Measurements from ENCODE around the gene P2RX6.

The P2RX6 gene

GRCh38 chr22:20975541-20976290 is 39.2 kb upstream of the P2RX6 start:
- intact Hi-C loops (cut with micrococcal nuclease): no loop called here
- peaks cover 29% of the 10 kb centered on the region for H3K36me3 Mint-ChIP-seq (ENCODE audit: low read depth)
- H3K27ac Mint-ChIP-seq: no peak overlapping the region
- H3K4me3 Mint-ChIP-seq: no peak overlapping the region
- peaks cover 4% of the 10 kb centered on the region for H3K27me3 Mint-ChIP-seq
- H3K4me1 Mint-ChIP-seq (ENCODE audit: low read depth): peaks cover 50% of the 10 kb centered on the region
- H3K9me3 Mint-ChIP-seq: peaks cover 14% of the 10 kb centered on the region

DNA sequence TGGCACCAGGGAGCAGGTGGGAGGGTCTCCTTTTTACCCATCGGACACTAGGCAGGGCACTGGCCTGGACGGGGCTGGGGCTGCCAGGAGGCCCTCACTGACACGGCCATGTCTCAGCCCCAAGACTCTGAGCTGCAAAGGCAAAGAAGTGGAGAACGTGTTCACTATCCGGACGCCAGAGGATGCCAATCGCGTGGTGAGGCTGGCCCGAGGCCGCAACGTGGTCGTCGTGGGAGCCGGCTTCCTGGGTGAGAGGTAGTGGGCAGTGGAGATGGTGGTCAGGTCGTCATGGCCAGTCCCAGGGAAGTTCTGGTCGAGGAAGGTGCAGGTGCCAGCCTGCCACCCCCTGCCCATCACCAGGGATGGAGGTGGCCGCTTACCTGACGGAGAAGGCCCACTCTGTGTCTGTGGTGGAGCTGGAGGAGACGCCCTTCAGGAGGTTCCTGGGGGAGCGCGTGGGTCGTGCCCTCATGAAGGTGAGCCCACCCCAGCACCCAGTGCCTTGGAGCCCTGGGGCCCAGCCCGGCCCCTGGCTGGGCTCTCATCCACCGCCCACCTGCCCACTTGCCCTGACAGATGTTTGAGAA is 38.6 kb upstream of the P2RX6 start:
- Mint-ChIP-seq H3K36me3 (ENCODE audit: low read depth) (peaks cover 29% of the 10 kb centered on the region), H3K9me3 (peaks cover 14% of the 10 kb centered on the region), H3K4me3 (no peak overlapping the region), H3K4me1 (ENCODE audit: low read depth) (peaks cover 53% of the 10 kb centered on the region), H3K27me3 (peaks cover 4% of the 10 kb centered on the region), H3K27ac (no peak overlapping the region)
- intact Hi-C loops (cut with micrococcal nuclease): no loop called here

- H3K4me1 Mint-ChIP-seq (ENCODE audit: low read depth): peaks cover 48% of the 10 kb centered on the region
- peaks cover 4% of the 10 kb centered on the region for H3K27me3 Mint-ChIP-seq
- H3K27ac Mint-ChIP-seq: no peak overlapping the region
- peaks cover 30% of the 10 kb centered on the region for H3K36me3 Mint-ChIP-seq (ENCODE audit: low read depth)
- H3K4me3 Mint-ChIP-seq: no peak overlapping the region
- peaks cover 14% of the 10 kb centered on the region for H3K9me3 Mint-ChIP-seq
- intact Hi-C loops (cut with micrococcal nuclease): no loop called here
Measured at GRCh38 chr22:20977019-20977418, 37.9 kb upstream of the P2RX6 start.

- intact Hi-C loops (cut with micrococcal nuclease): no loop called here
- peaks cover 4% of the 10 kb centered on the region for H3K27me3 Mint-ChIP-seq
- no peak overlapping the region for H3K4me3 Mint-ChIP-seq
Measured at GRCh38 chr22:20977516-20978170, 37.3 kb upstream of the P2RX6 start.

DNA sequence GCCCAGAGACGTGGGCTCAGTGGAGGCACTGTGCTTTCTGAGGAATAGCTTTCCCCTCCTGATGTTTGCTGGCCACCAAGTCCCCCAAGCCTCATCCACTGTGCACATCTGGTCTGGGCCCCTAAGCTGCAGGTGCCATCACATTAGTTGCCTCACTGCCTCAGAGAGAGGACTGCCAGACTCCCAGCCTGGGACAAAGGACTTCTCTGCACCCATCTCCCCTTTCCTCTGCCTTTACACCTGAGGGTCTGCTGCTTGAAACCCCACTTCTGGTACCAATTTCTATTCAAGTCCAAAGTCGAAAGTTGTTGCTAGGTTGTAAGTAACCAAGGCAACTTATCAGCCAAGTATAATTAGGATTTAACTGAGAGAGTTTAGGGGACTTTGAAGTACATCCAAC is 36.5 kb upstream of the P2RX6 start:
- Mint-ChIP-seq H3K36me3 (ENCODE audit: low read depth) (peaks cover 38% of the 10 kb centered on the region), H3K9me3 (peaks cover 14% of the 10 kb centered on the region), H3K4me1 (ENCODE audit: low read depth) (peaks cover 47% of the 10 kb centered on the region), H3K4me3 (no peak overlapping the region), H3K27me3 (peaks cover 4% of the 10 kb centered on the region), H3K27ac (no peak overlapping the region)
- intact Hi-C loops (cut with micrococcal nuclease): no loop called here

More at GRCh38 chr22:20977516-20978170, 37.3 kb upstream of the P2RX6 start:
- Mint-ChIP-seq H3K9me3 (peaks cover 14% of the 10 kb centered on the region), H3K36me3 (ENCODE audit: low read depth) (peaks cover 37% of the 10 kb centered on the region), H3K4me1 (ENCODE audit: low read depth) (peaks cover 48% of the 10 kb centered on the region), H3K27ac (no peak overlapping the region)

- Mint-ChIP-seq H3K4me3 (peak overlapping the region; percentile 35), H3K36me3 (ENCODE audit: low read depth) (peaks cover 47% of the 10 kb centered on the region), H3K27me3 (peaks cover 4% of the 10 kb centered on the region), H3K27ac (peak overlapping the region; percentile 66), H3K4me1 (ENCODE audit: low read depth) (peaks cover 48% of the 10 kb centered on the region), H3K9me3 (peaks cover 14% of the 10 kb centered on the region)
- intact Hi-C loops (cut with micrococcal nuclease): no loop called here
Measured at GRCh38 chr22:20979243-20979809, 35.6 kb upstream of the P2RX6 start.

DNA sequence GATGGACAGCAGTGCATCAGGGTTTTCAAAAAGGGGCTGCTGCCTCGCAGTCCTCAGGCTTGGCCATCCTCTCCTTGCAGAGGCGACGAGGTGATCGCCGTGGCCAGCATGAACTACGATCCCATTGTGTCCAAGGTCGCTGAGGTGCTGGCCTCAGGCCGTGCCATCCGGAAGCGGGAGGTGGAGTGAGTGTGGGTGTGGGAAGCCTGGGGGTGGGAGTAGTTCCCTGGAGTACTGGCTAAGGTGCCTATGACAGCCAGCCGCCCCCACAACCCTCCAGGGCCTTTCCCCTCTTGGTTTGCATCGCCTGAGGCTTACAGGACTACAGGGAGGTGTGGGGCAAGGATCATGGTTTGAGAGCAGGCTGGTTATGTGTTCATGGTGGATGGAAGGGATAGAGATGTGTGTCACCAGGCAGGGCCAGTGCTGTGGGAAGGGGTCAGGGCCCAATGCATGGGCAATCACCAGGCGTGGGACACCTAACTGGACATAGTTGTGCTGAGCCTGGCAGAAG is 35.0 kb upstream of the P2RX6 start:
- intact Hi-C loops (cut with micrococcal nuclease): no loop called here
- Mint-ChIP-seq H3K9me3 (peaks cover 14% of the 10 kb centered on the region), H3K27me3 (peaks cover 4% of the 10 kb centered on the region), H3K27ac (peak overlapping the region; percentile 66), H3K4me1 (ENCODE audit: low read depth) (peaks cover 48% of the 10 kb centered on the region), H3K36me3 (ENCODE audit: low read depth) (peaks cover 51% of the 10 kb centered on the region), H3K4me3 (no peak overlapping the region)

DNA sequence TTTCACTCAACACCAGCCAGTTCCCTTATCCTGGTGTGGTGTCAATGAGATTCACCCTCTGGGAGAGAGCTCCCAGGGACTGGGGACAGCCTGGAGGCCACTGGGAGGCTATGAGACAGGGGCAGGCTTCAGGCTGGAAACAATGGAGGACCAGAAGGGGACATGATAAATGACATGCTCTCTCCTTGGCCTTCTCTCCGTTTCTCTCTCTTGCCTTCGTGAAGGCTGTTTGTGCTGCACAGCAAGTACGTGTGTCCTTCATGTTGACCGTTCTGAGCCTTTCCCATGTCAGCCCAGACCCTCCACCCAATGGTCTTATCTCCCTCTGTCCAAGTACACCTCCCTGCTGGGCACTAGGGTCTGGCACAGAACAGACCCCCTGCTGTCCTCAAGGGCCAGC is 34.4 kb upstream of the P2RX6 start:
- Mint-ChIP-seq H3K4me1 (ENCODE audit: low read depth) (peaks cover 48% of the 10 kb centered on the region), H3K4me3 (no peak overlapping the region), H3K27ac (peak overlapping the region; percentile 86), H3K9me3 (peaks cover 14% of the 10 kb centered on the region), H3K27me3 (peaks cover 4% of the 10 kb centered on the region), H3K36me3 (ENCODE audit: low read depth) (peaks cover 56% of the 10 kb centered on the region)
- intact Hi-C loops (cut with micrococcal nuclease): no loop called here

- Mint-ChIP-seq H3K4me3 (peak overlapping the region; percentile 98), H3K36me3 (ENCODE audit: low read depth) (peaks cover 57% of the 10 kb centered on the region), H3K27ac (peak overlapping the region; percentile 86), H3K9me3 (peaks cover 14% of the 10 kb centered on the region), H3K4me1 (ENCODE audit: low read depth) (peaks cover 48% of the 10 kb centered on the region), H3K27me3 (peaks cover 4% of the 10 kb centered on the region)
- intact Hi-C loops (cut with micrococcal nuclease): no loop called here
Measured at GRCh38 chr22:20980938-20981722, 33.8 kb upstream of the P2RX6 start.

- Mint-ChIP-seq H3K27me3 (peaks cover 4% of the 10 kb centered on the region), H3K36me3 (ENCODE audit: low read depth) (peaks cover 57% of the 10 kb centered on the region), H3K27ac (peak within 1 kb of the TSS; percentile 86), H3K9me3 (peaks cover 14% of the 10 kb centered on the region), H3K4me1 (ENCODE audit: low read depth) (peaks cover 48% of the 10 kb centered on the region), H3K4me3 (peak within 1 kb of the TSS; percentile 98)
- intact Hi-C loops (cut with micrococcal nuclease): no loop called here
Measured at GRCh38 chr22:20981787-20982562, 33.0 kb upstream of the P2RX6 start, which contains the start of gene LZTR1. Gene LZTR1, plus strand, starts transcription at chr22:20982297. Its CDS starts 75 bp downstream, at chr22:20982372.

- Mint-ChIP-seq H3K27ac (peak overlapping the region; percentile 86), H3K4me3 (peak overlapping the region; percentile 98), H3K36me3 (ENCODE audit: low read depth) (peaks cover 57% of the 10 kb centered on the region), H3K27me3 (peaks cover 4% of the 10 kb centered on the region), H3K9me3 (peaks cover 14% of the 10 kb centered on the region), H3K4me1 (ENCODE audit: low read depth) (peaks cover 48% of the 10 kb centered on the region)
- intact Hi-C loops (cut with micrococcal nuclease): no loop called here
Measured at GRCh38 chr22:20982563-20982882, 32.4 kb upstream of the P2RX6 start.

DNA sequence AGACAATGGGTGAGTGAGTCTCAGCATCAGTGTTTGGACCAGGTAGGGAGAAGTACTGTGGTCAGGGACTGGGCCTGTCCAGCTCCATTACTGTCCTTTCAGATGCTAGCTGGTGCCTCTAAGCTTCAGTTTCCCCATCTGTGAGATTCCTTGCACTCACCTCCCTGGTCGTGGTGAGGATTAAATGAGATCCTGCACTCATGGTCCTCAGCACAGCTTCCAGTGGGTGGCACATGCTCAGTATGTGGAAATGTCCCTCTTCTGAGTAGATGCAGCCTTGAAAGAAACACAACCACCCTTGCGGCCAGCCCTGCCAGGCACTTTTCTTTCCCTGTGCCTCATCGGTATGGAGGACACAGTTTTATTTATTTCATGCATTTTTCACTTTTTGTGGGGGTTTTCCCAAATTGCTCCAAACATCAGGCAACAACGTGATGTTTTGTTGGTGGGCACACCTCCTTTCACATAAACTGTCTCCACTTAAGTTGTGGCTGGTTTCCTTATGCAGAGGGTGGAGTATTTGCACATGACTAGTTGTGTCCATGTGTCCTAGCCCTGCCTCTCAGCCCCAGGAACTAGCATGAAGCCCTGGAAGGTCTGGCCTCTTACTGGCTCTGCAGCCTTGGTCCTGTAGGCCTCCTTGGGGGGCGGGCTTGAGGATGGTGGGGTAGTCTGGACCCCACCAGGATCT is 31.7 kb upstream of the P2RX6 start:
- H3K27me3 Mint-ChIP-seq: peaks cover 4% of the 10 kb centered on the region
- peaks cover 60% of the 10 kb centered on the region for H3K36me3 Mint-ChIP-seq (ENCODE audit: low read depth)
- H3K9me3 Mint-ChIP-seq: peaks cover 11% of the 10 kb centered on the region
- intact Hi-C loops (cut with micrococcal nuclease): no loop called here
- peaks cover 48% of the 10 kb centered on the region for H3K4me1 Mint-ChIP-seq (ENCODE audit: low read depth)
- H3K27ac Mint-ChIP-seq: peak overlapping the region; percentile 86
- peak overlapping the region; percentile 98 for H3K4me3 Mint-ChIP-seq
